ENCODE measurements around the gene PGAM5. TPM values are rescaled to one million over a fixed set of nuclear protein-coding genes. Genes with fewer than 3 reads are reported as not detected.
A peak's percentile ranks its signal among the peaks of the same experiment; 100 is the strongest.

PGAM5 gene
- total RNA-seq, 1 experiment from 2014 or later = 112 TPM

DNA sequence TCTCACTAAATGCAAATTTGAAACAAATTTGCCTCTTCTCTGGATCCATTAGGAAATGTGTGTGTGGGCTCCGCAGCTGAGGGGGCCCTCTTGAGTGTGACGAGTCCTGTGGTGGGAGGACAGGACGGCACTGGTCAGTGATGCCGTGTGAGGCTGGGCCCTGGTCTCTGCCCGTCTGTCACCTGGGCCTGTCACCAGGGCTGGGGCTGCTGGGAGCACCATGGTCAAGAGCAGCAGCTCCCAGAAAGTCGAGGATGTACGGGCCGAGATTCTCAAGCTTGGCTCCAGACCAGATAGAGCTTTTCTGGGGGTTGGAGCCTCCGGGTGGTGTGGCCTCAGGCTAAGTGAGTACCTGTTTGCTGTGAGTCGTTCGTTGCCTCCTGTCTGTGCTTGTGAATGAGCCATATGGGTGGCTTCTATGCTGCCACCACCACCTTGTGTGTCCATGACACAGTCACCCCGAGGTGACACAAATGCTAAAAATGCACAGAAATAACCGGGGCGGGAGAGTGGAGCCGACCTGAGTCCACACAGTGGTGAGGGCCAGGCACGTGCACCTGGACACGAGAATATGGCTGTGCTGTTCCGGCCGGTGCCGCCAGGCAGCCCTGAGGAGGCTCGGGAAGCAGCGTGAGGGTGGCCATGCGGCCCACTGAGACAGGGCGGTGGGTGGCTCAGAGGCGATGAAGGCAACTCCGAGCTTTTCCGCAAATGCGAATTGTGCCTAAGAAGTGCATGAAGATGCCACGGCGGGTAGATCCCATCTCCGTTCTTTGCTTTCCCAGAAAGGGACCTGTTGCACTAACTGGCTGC, 8.7 kb downstream of the PGAM5 start:
- Histone ChIP-seq H2BK12ac (ENCODE audit: insufficient read length, low read depth, low read length) (no peak overlapping the region), H2BK20ac (ENCODE audit: low read depth, low read length, poor library complexity, severe bottlenecking) (no peak overlapping the region), H3K79me2 (ENCODE audit: insufficient read depth, low read length) (no peaks in the 10 kb centered on the region), H2AK5ac (ENCODE audit: insufficient read length, low read length) (no peak overlapping the region), H3K79me1 (ENCODE audit: insufficient read depth, low read depth, low read length, poor library complexity, severe bottlenecking) (no peaks in the 10 kb centered on the region), H3K56ac (ENCODE audit: insufficient read length, low read depth, low read length) (no peak overlapping the region), H4K91ac (ENCODE audit: insufficient read length, low read depth, low read length) (no peak overlapping the region), H3K27me3 (ENCODE audit: insufficient read depth, low read length) (no peaks in the 10 kb centered on the region), H3K4me1 (ENCODE audit: insufficient read depth, low read length) (no peaks in the 10 kb centered on the region), H3K23me2 (ENCODE audit: insufficient read length, low read depth, low read length, poor library complexity, severe bottlenecking) (no peaks in the 10 kb centered on the region), H4K20me1 (ENCODE audit: control insufficient read depth, insufficient read depth, insufficient read length) (no peaks in the 10 kb centered on the region), H3K18ac (ENCODE audit: insufficient read length, low read depth, low read length) (no peak overlapping the region), H3K4ac (ENCODE audit: low read depth, low read length) (no peak overlapping the region), H3K4me2 (ENCODE audit: insufficient read depth, insufficient read length, low read length) (no peak overlapping the region), H3K9me3 (ENCODE audit: control insufficient read depth, low read depth, low read length) (no peaks in the 10 kb centered on the region), H3K27ac (ENCODE audit: insufficient read length, low read depth, low read length) (no peak overlapping the region), H4K8ac (replicated peaks; ENCODE audit: insufficient read length, low read depth, low read length) (no peak overlapping the region), H3K9ac (ENCODE audit: extremely low read depth, insufficient read length, low read length) (no peak overlapping the region), H2BK15ac (ENCODE audit: low read depth, low read length) (no peak overlapping the region), H3K23ac (ENCODE audit: insufficient read length, low read depth, low read length) (no peak overlapping the region), H3K14ac (ENCODE audit: insufficient read depth, low read length) (no peak overlapping the region), H2AFZ (ENCODE audit: low read length) (no peak overlapping the region), H4K5ac (ENCODE audit: insufficient read length, low read depth, low read length) (no peak overlapping the region), H3T11ph (ENCODE audit: low read length) (no peak overlapping the region), H2BK120ac (ENCODE audit: low read depth, low read length, poor library complexity, severe bottlenecking) (no peak overlapping the region), H2BK5ac (ENCODE audit: insufficient read length, low read length) (no peak overlapping the region)
- Mint-ChIP-seq H3K27me3 (ENCODE audit: low read depth) (no peaks in the 10 kb centered on the region; the same call in 1 of the 2 replicates), H3K4me1 (no peaks in the 10 kb centered on the region), H3K9me3 (no peaks in the 10 kb centered on the region), H3K36me3 (ENCODE audit: insufficient read depth in 1 of 3, low read depth in 3 of 3) (peaks cover 36 to 85% (median 68%) of the 10 kb centered on the region in 3 experiments; a peak in 6 of 7 replicates), H3K27ac (peak overlapping the region; percentile 44 to 79 (median 60); a peak in 4 of 7 replicates), H3K4me3 (peak overlapping the region in 1 of 2 experiments; percentile 38; a peak in 1 of 5 replicates)
- WGBS (ENCODE audit: extremely low coverage, insufficient read length, low lambda C conversion rate) = no CpG with 5 or more reads among the region's 31 CpGs
- no peak for DNase-seq
- TF ChIP-seq, protein P1, sequence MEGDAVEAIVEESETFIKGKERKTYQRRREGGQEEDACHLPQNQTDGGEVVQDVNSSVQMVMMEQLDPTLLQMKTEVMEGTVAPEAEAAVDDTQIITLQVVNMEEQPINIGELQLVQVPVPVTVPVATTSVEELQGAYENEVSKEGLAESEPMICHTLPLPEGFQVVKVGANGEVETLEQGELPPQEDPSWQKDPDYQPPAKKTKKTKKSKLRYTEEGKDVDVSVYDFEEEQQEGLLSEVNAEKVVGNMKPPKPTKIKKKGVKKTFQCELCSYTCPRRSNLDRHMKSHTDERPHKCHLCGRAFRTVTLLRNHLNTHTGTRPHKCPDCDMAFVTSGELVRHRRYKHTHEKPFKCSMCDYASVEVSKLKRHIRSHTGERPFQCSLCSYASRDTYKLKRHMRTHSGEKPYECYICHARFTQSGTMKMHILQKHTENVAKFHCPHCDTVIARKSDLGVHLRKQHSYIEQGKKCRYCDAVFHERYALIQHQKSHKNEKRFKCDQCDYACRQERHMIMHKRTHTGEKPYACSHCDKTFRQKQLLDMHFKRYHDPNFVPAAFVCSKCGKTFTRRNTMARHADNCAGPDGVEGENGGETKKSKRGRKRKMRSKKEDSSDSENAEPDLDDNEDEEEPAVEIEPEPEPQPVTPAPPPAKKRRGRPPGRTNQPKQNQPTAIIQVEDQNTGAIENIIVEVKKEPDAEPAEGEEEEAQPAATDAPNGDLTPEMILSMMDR (conservative IDR thresholded peaks at IDR 0.05) = no peak

All from H9 (cell line).